ENCODE measurements around the gene FAM20A. TPM values are rescaled to one million over a fixed set of nuclear protein-coding genes. Genes with fewer than 3 reads are reported as not detected.

FAM20A gene
- total and polyA plus RNA-seq, 4 donors, result 14.9 to 72.0 (median 58.6) TPM

- TF ChIP-seq ZBTB33 (IDR thresholded peaks at IDR 0.05), result no peak
- peak; percentile 31 for TF ChIP-seq SP1 (IDR thresholded peaks at IDR 0.05)
- TF ChIP-seq JUND (IDR thresholded peaks at IDR 0.05), result no peak
- TF ChIP-seq YY1 (IDR thresholded peaks at IDR 0.05), result peak; percentile 44
- no peak for TF ChIP-seq HNF4G (IDR thresholded peaks at IDR 0.05)
- TF ChIP-seq FOXA2 (IDR thresholded peaks at IDR 0.05), result no peak
- TF ChIP-seq GABPA (IDR thresholded peaks at IDR 0.05 in 1 of 2, conservative IDR thresholded peaks at IDR 0.05 in 1 of 2), result no peak
- no peak for TF ChIP-seq RAD21 (IDR thresholded peaks at IDR 0.05)
- TF ChIP-seq EGR1 (IDR thresholded peaks at IDR 0.05; ENCODE audit: low read depth in 2 of 2), result no peak
These were observed 11.2 kb upstream of the FAM20A start (continued) for GRCh38 chr17:68612209-68612922.

- Histone ChIP-seq H3K27ac (ENCODE audit: low read depth in 1 of 2, low read length in 2 of 2) (peak overlapping the region; percentile 58 to 77), H3K27me3 (ENCODE audit: control insufficient read depth in 4 of 4, insufficient read depth in 4 of 4, low read length in 3 of 4) (no peaks in the 10 kb centered on the region), H3K4me1 (ENCODE audit: control insufficient read depth in 4 of 4, insufficient read depth in 4 of 4, low read length in 3 of 4) (peaks cover 11 to 31% (median 24%) of the 10 kb centered on the region in 4 donors), H3K4me3 (ENCODE audit: low read depth in 1 of 3, low read length in 3 of 3) (peak overlapping the region in 1 of 3 donors; percentile 14), H3K36me3 (ENCODE audit: control insufficient read depth in 4 of 4, insufficient read depth in 3 of 4, low read depth in 1 of 4, low read length in 3 of 4) (peaks cover 0 to 3% (median 0%) of the 10 kb centered on the region in 4 donors), H3K9ac (ENCODE audit: low read depth in 1 of 2, low read length in 2 of 2) (peak overlapping the region; percentile 11 to 43), H3K9me3 (ENCODE audit: control insufficient read depth in 4 of 4, low read length in 3 of 4) (peaks cover 0 to 15% (median 2%) of the 10 kb centered on the region in 4 donors)
- peak; percentile 56 to 65 for TF ChIP-seq RXRA (IDR thresholded peaks at IDR 0.05)
- TF ChIP-seq HNF4G (IDR thresholded peaks at IDR 0.05), result peak; percentile 63
- TF ChIP-seq TAF1 (conservative IDR thresholded peaks at IDR 0.05), result no peak
- peak; percentile 82 for TF ChIP-seq REST (IDR thresholded peaks at IDR 0.05)
- peak; percentile 35 for TF ChIP-seq MAX (IDR thresholded peaks at IDR 0.05)
- peak; percentile 41 for TF ChIP-seq YY1 (IDR thresholded peaks at IDR 0.05)
- no peak for TF ChIP-seq NR2F2 (IDR thresholded peaks at IDR 0.05)
- peak; percentile 77 for TF ChIP-seq FOXA2 (IDR thresholded peaks at IDR 0.05)
- no peak for TF ChIP-seq ATF3 (IDR thresholded peaks at IDR 0.05)
- no peak for TF ChIP-seq ZBTB33 (IDR thresholded peaks at IDR 0.05)
- TF ChIP-seq SP1 (IDR thresholded peaks at IDR 0.05), result peak; percentile 92
- TF ChIP-seq RAD21 (IDR thresholded peaks at IDR 0.05), result peak in 1 of 2 donors; percentile 38
- TF ChIP-seq FOXA1 (IDR thresholded peaks at IDR 0.05), result peak; percentile 56
- no peak for TF ChIP-seq CTCF (IDR thresholded peaks at IDR 0.05; ENCODE audit: low read depth, low read length, missing input control)
- TF ChIP-seq HNF4A (conservative IDR thresholded peaks at IDR 0.05), result peak; percentile 87
- no peak for TF ChIP-seq GABPA (IDR thresholded peaks at IDR 0.05 in 1 of 2, conservative IDR thresholded peaks at IDR 0.05 in 1 of 2)
- peak; percentile 16 to 44 for TF ChIP-seq JUND (IDR thresholded peaks at IDR 0.05)
- no peak for TF ChIP-seq EGR1 (IDR thresholded peaks at IDR 0.05; ENCODE audit: low read depth in 2 of 2)
- WGBS, result 34% methylated on average over 4 of the region's 4 CpGs
- DNase-seq (ENCODE audit: low spot score), result no peak
These were observed 10.4 kb upstream of the FAM20A start for GRCh38 chr17:68611353-68612208.
